Suppressor macrophage treated with lipopolysaccharide for 1 hour (primary cell): ENCODE results near the gene MTHFSD.

ENCODE experiments used
- DNase-seq, 3 donors: peaks; one replicate each; pipeline ENCODE4 v3.0.0-alpha.2; 2020 to 2022

The MTHFSD gene

GRCh38 chr16:86499889-86500707 lies 54.9 kb downstream of the MTHFSD start:
- no peak for DNase-seq

DNA sequence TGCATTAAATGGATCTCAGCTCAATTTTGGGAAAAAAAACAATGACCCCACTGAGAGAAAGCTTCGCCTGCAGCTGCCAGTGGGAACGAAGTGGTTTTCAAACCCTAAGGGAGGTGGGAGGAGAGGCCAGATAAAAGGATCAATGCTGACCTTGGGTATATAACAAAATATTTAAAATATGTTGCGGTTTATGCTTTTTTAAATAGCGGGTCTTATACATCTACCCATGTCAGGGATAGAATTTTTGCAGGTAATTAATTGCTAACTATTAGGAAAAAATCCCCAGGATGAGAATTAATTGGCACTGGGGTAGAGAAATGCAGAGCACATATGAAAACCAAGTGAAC lies 55.6 kb downstream of the MTHFSD start:
- no peak for DNase-seq

- no peak for DNase-seq
Measured at GRCh38 chr16:86498671-86499439, 56.2 kb downstream of the MTHFSD start.

GRCh38 chr16:86498155-86498670 lies 56.8 kb downstream of the MTHFSD start:
- no peak for DNase-seq

DNA sequence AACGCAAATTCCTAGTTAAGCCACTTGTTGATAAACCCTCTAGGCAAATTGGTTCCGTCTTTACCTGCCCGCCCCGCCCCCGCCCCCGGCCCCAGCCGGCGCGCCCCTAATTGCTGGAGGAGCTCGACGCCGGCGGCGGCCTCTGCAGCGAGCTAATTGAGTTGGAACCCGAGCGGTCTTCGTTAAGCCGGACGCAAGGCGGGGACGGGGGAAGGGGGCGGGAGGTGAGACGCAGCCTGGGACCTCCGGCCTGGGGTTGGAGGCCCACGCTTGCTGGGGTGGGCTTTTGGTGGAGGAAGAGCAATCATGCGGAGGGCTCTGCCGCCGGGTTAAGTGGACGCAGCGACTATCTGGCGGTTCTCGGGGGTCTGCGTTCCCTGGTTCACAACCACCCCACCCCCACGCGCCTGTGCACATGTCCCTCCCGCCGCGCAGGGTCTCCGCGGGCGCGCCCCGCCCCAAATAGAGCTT lies 57.4 kb downstream of the MTHFSD start:
- no peak for DNase-seq

- no peak for DNase-seq
Measured at GRCh38 chr16:86496929-86497461, 58.0 kb downstream of the MTHFSD start.

DNA sequence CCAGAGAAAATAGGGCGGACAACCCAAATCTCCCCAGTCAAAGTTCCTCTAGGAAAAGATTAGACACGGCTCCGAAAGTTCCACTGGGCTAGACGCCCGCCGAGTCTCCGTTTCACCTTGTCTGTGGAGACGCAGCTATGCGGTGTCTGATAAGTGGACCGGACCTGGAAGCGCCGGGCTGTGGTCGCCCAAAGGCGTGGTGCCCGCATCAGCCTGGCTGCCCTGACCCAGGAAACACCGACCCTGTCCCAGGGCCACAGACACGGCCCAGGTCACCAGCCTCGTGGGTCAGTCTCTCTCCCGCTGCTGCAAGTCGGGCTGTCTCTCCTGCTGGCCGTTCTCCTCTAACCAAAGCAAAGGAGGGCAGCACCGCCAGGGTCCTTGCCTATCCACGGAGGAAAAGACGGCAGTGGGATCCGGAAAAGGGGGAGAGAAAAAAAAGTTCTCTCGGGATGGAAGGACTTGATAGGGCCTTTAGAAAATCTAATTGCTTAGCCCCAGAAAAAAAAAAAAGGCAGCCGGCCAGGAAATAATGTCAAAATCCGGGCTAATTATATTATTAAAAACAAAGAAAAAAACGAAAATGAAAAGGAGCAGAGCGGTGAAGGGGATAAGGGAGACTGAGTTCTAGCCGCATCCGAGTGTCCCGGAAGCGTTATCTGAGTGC lies 58.6 kb downstream of the MTHFSD start:
- DNase-seq: no peak

GRCh38 chr16:86495756-86496261 lies 59.2 kb downstream of the MTHFSD start:
- DNase-seq: no peak

GRCh38 chr16:86495357-86495701 lies 59.7 kb downstream of the MTHFSD start:
- DNase-seq: no peak

DNA sequence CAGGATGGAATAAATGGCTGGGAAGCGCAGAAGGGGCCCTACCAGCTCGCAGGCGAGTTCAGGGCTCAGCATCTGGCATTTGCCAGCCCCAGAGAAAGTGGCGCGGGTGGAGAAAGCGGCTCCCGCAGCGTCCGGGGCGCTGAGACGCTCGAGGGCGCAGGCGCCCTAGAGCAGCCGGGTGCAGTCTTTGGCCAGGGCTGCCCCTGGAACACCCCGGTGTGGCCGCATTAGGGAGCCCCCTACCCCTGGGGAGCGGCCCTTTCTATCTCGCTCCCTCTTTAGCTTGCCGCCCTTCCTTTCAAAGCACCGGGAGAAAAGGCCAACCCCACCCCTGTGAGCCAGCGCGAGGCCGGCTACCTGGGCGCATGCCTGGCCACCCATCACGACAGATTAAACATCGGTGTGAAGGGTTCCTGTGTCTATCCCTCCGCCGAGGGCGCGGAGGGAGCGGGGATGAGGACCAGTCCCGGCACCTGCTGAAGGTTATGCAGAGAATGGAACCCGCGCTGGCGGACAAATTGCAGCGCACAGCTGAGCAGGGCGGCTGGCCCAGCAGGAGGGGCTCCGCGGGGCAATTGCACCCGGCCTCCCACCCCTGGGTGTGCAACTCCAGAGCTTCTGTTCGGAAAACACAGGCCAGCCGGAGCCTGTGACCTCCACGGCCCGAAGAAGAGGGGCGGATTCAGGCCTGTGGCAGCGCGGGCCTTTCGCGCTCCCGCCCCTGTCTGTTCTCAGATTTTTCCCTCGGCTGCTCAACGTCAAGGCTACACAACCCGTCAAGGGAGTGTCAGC lies 60.3 kb downstream of the MTHFSD start:
- DNase-seq: no peak

- no peak for DNase-seq
Measured at GRCh38 chr16:86494039-86494564, 60.9 kb downstream of the MTHFSD start.

DNA sequence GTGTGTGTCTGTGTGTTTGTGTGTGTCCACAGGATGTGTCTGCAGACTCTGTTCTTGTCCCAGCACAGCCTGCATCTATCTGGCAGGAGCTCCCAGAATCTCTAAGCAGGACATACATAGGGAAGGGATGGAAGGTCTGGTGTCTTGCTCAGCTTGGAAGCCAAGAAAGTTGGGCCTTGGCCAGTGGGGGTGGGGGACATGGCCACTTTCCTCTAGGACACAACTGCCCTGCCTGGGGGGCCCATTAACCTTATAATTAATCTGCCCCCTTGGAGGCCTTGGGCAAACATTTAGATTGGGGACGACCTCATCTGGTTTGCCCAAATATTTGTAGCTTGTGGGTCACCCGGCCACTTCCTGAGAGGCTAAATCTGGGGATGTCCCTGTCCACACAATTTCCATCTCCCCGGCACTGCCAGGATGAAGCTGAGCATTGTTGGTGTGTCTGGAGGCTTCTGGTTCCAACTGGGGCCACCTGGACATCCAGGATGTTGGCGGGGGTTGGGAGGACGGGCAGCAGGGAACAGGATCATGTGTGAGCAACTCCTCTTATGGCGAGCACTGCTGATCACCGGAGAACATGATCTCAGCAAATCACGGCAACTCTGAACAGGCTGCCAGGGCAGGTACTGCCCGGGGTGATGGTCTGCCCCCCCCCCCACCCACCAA lies 61.9 kb downstream of the MTHFSD start:
- DNase-seq: no peak

DNA sequence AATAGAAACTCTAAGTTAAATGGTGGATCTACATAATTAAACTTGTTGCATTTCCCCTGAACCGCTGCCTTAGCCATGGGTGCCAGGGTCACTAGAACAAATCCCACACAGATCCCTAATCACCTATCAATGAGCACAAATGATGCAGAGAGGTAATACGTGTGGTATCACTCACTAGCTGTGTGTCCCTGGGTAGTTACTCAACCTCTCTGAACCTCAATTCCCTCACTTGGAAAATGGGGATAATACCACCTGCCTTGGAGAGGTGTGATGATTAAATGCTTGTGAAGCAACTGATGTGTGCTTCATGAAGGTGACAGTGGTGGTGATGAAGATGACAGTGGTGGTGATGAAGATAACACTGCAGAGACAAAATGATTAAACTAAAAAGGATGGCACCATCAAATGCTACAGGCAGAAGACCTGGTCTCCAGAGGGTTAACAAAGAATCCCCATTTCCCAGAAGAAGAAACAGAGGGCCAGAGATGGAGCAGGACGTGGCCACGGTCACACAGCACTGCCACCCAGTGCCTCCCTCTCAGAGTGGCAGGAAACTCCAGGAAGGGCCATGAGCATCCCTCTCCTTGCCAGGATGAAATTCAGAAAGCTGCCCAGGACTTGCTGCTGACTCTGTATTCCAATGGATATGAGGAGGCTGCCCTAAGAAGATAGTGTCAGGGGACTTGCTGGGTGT lies 62.6 kb downstream of the MTHFSD start:
- DNase-seq: no peak

DNA sequence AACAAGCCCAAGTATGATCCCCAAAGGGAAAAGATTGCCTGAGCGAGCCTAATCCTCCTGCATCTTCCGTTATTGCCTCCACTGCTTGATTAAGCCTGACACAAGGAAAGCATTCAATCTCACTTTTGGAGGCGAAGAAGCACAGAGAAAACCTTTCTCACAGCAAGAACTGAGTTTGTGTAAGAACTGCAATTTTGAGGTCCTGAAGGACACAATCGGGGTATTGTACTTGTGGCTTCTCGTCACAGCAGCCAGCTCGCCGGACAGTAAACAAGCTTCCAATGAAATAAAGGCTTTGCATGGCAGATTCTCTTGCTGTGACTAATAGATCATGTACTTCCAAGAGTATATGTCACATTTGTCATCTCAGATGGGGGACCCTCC lies 63.4 kb downstream of the MTHFSD start:
- DNase-seq: no peak

DNA sequence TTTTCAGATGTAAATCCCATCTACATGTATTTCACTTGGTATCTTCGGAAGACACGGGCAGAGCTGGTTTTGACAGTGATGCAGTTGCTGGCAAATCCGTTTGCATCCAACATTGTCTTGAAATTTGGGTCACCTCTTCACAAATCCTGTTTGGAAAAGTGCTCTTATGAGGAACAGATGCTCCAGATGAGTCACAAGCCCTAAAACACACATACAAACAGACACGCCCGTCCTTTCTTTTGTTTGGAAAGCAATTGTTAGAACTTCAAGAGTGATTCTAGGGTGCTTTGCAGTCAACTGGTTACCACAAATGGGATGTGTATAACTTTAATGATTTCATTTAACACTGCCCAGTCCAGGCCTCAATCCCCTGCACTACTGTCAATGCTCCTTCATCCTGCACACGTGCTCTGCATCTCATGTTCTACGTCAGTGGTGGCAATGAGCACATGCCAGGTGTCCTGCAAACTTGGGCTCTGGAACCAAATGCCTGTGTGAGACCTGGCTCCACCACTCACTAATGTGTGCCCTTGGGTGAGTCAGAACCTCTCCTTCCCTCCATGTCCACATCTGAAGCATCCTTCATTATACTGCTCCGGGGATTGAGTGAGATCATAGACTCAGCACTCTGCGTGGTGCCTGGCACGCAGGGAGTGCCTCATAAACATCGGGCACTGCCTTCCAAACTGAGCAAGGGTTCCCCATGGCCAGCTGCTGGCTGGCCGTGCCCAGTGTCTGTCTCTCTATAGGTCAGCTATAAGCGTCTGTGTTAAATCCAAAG lies 64.0 kb downstream of the MTHFSD start:
- no peak for DNase-seq

DNA sequence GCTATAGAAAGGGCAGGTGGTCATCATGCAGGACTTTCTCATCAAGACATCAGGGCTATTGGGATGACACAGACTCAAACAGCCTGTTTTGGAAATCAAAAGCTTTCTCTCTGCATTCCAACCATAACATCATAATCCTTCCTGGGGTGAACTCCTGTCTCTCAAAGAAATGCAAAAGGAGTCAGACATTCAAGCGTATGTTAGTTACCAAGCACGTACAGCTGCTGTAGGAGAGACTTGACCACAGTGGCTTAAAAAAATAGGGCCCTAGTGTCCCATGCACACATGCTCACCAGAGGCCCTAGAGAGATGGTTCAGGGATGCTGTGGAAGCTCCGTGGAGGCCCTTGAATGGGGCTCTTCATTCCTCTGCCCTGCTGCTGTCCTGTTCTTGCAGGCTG lies 69.3 kb downstream of the MTHFSD start:
- no peak for DNase-seq

GRCh38 chr16:86484240-86484639 lies 70.8 kb downstream of the MTHFSD start:
- DNase-seq: no peak

GRCh38 chr16:86481607-86482006 lies 73.4 kb downstream of the MTHFSD start:
- DNase-seq: no peak

- no peak for DNase-seq
Measured at GRCh38 chr16:86480444-86480843, 74.6 kb downstream of the MTHFSD start.
